ENCODE data around the gene CD109. TPM values are rescaled to one million over a fixed set of nuclear protein-coding genes. Genes with fewer than 3 reads are reported as not detected.
A peak's percentile ranks its signal among the peaks of the same experiment; 100 is the strongest.

CD109 gene
- total and polyA plus RNA-seq, 10 donors = 0.17 to 6.9 (median 3.8) TPM

- Histone ChIP-seq H3K4me1 (peaks cover 0 to 7% (median 3%) of the 10 kb centered on the region in 6 donors), H3K36me3 (no peaks in the 10 kb centered on the region), H3K4me3 (no peak overlapping the region), H3K9me3 (no peaks in the 10 kb centered on the region), H3K27me3 (replicated peaks in 1 of 7) (peaks cover 0 to 5% (median 0%) of the 10 kb centered on the region in 7 donors), H3K27ac (no peak overlapping the region)
- intact Hi-C loops (cut with DNase I; ENCODE audit: low total_unique reads) = no loop called here
- TF ChIP-seq CTCF (IDR thresholded peaks at IDR 0.05 in 8 of 11, conservative IDR thresholded peaks at IDR 0.05 in 3 of 11) (no peak), POLR2AphosphoS5 (IDR thresholded peaks at IDR 0.05) (no peak), POLR2A (IDR thresholded peaks at IDR 0.05) (no peak)
- DNase-seq = no peak
- WGBS, 5 donors = 66 to 84% (median 74%) methylated on average over 5 of the region's 5 CpGs
Measured at GRCh38 chr6:73690056-73690455, 5.9 kb upstream of the CD109 start.

GRCh38 chr6:73691512-73691911 lies 4.5 kb upstream of the CD109 start:
- no peaks in the 10 kb centered on the region for H3K36me3 ChIP-seq
- no peak for TF ChIP-seq POLR2AphosphoS5 (IDR thresholded peaks at IDR 0.05)
- TF ChIP-seq POLR2A (IDR thresholded peaks at IDR 0.05) = no peak
- no peak for TF ChIP-seq CTCF (IDR thresholded peaks at IDR 0.05 in 8 of 11, conservative IDR thresholded peaks at IDR 0.05 in 3 of 11)
- peaks cover 5 to 21% (median 17%) of the 10 kb centered on the region in 6 donors for H3K4me1 ChIP-seq
- intact Hi-C loops (cut with DNase I; ENCODE audit: low total_unique reads) = no loop called here
- H3K9me3 ChIP-seq = no peaks in the 10 kb centered on the region
- H3K27ac ChIP-seq = no peak overlapping the region
- DNase-seq = no peak
- peaks cover 0 to 20% (median 9%) of the 10 kb centered on the region in 7 donors for H3K27me3 ChIP-seq (replicated peaks in 1 of 7)
- H3K4me3 ChIP-seq = no peak overlapping the region

- H3K4me1 ChIP-seq = peaks cover 11 to 32% (median 26%) of the 10 kb centered on the region in 6 donors
- H3K27ac ChIP-seq = peak overlapping the region in 3 of 8 donors; percentile 66 to 69 (median 69)
- WGBS, 5 donors = 44 to 50% (median 49%) methylated on average over 5 of the region's 5 CpGs
- peaks cover 0 to 37% (median 9%) of the 10 kb centered on the region in 7 donors for H3K27me3 ChIP-seq (replicated peaks in 1 of 7)
- TF ChIP-seq POLR2A (IDR thresholded peaks at IDR 0.05) (no peak), POLR2AphosphoS5 (IDR thresholded peaks at IDR 0.05) (no peak), CTCF (IDR thresholded peaks at IDR 0.05 in 8 of 11, conservative IDR thresholded peaks at IDR 0.05 in 3 of 11) (no peak)
- DNase-seq = no peak
- intact Hi-C loops (cut with DNase I; ENCODE audit: low total_unique reads) = no loop called here
- peak overlapping the region in 4 of 8 donors; percentile 52 to 74 (median 56) for H3K4me3 ChIP-seq
- no peaks in the 10 kb centered on the region for H3K9me3 ChIP-seq
- H3K36me3 ChIP-seq = no peaks in the 10 kb centered on the region
Measured at GRCh38 chr6:73694711-73695411, 1.1 kb upstream of the CD109 start.

- peaks cover 0 to 37% (median 9%) of the 10 kb centered on the region in 7 donors for H3K27me3 ChIP-seq (replicated peaks in 1 of 7)
- no peak for TF ChIP-seq CTCF (IDR thresholded peaks at IDR 0.05 in 8 of 11, conservative IDR thresholded peaks at IDR 0.05 in 3 of 11)
- no peak for TF ChIP-seq POLR2AphosphoS5 (IDR thresholded peaks at IDR 0.05)
- no peak for TF ChIP-seq POLR2A (IDR thresholded peaks at IDR 0.05)
- no peak overlapping the region for H3K27ac ChIP-seq
Measured at GRCh38 chr6:73696966-73697655, 1.1 kb downstream of the CD109 start.

More at GRCh38 chr6:73696966-73697655, 1.1 kb downstream of the CD109 start:
- DNase-seq = no peak
- Histone ChIP-seq H3K36me3 (no peaks in the 10 kb centered on the region), H3K4me3 (peak overlapping the region in 2 of 8 donors; percentile 57 to 74), H3K4me1 (peaks cover 11 to 32% (median 26%) of the 10 kb centered on the region in 6 donors), H3K9me3 (no peaks in the 10 kb centered on the region)
- WGBS, 5 donors = 30 to 59% (median 38%) methylated on average over 10 of the region's 10 CpGs
- intact Hi-C loops (cut with DNase I; ENCODE audit: low total_unique reads) = no loop called here
